ENCODE measurements around the gene CALML3.

DNA sequence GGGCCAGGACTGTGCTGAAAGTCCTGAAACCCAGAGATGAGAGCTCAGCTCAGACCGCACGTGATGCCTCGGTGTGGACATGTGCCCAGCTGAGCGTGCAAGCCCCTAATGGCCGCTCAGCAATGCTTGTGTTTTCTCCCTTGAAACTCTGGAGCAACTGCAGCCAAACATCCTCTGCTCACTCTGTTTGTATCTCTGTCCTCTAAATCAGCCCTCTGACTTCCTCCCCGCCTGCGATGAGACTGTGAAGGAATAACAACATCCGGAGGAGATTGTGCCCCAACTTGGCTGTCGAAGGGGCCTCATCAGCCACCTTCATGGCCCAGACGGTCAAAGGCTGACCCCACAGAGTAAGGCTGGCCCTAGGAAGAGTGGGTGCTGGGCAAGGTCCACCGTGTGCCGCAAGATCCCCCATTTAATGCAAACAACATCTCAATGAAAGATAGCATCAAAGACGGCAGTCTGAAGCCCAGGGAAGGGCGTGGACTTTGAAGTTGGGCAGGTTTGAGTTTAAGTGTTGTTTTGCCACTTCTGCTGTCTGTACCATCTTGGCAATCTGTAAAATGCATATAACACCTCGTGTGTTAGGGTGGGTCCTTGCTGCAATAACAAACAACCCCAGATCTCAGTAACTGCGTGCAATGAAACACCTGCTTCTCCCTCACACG, 39.9 kb downstream of the CALML3 start:
- TF ChIP-seq, protein P1, sequence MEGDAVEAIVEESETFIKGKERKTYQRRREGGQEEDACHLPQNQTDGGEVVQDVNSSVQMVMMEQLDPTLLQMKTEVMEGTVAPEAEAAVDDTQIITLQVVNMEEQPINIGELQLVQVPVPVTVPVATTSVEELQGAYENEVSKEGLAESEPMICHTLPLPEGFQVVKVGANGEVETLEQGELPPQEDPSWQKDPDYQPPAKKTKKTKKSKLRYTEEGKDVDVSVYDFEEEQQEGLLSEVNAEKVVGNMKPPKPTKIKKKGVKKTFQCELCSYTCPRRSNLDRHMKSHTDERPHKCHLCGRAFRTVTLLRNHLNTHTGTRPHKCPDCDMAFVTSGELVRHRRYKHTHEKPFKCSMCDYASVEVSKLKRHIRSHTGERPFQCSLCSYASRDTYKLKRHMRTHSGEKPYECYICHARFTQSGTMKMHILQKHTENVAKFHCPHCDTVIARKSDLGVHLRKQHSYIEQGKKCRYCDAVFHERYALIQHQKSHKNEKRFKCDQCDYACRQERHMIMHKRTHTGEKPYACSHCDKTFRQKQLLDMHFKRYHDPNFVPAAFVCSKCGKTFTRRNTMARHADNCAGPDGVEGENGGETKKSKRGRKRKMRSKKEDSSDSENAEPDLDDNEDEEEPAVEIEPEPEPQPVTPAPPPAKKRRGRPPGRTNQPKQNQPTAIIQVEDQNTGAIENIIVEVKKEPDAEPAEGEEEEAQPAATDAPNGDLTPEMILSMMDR (conservative IDR thresholded peaks at IDR 0.05): no peak
- TF ChIP-seq EZH2 (IDR thresholded peaks at IDR 0.05; ENCODE audit: low read depth): no peak
